ENCODE measurements around the gene LMLN.

DNA sequence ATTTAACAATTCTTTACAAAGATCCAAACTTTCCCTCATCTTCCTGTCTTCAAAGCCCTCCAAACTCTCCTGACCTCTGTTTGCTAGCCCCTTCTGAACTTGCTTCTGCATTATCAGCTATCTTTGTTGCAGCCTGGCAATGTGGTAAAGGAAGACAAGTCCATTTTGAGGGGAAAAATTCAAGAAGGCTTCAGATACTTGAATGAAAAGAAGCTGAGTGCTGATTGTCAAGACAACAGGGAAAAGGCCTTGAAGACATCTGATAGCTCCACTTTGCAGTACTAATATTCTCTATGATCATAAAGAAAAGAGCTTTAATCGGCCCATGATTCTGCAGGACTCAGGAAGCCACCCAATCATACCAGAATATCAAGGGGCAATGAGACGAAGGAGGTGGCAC, 91.8 kb downstream of the LMLN start:
- TF ChIP-seq, protein P1, sequence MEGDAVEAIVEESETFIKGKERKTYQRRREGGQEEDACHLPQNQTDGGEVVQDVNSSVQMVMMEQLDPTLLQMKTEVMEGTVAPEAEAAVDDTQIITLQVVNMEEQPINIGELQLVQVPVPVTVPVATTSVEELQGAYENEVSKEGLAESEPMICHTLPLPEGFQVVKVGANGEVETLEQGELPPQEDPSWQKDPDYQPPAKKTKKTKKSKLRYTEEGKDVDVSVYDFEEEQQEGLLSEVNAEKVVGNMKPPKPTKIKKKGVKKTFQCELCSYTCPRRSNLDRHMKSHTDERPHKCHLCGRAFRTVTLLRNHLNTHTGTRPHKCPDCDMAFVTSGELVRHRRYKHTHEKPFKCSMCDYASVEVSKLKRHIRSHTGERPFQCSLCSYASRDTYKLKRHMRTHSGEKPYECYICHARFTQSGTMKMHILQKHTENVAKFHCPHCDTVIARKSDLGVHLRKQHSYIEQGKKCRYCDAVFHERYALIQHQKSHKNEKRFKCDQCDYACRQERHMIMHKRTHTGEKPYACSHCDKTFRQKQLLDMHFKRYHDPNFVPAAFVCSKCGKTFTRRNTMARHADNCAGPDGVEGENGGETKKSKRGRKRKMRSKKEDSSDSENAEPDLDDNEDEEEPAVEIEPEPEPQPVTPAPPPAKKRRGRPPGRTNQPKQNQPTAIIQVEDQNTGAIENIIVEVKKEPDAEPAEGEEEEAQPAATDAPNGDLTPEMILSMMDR (IDR thresholded peaks at IDR 0.05; ENCODE audit: insufficient read depth, low read length, poor library complexity, severe bottlenecking): no peak
- TF ChIP-seq EZH2phosphoT487 (conservative IDR thresholded peaks at IDR 0.05; ENCODE audit: low read length): no peak

Data from SU-DHL-6 (cell line).